Naive thymus-derived CD4-positive, alpha-beta T cell (primary cell): ENCODE data around the gene BMP10. TPM values are rescaled to one million over a fixed set of nuclear protein-coding genes. Genes with fewer than 3 reads are reported as not detected.

Source experiments
- ATAC-seq: fragments of 150-1000 bp; cut with Tn5 transposase; 2 replicates; pipeline ENCODE4 v1.10.0; 2021; ENCODE audit warnings: mild to moderate bottlenecking, moderate library complexity
- CTCF ChIA-PET: fragments of 350-600 bp; sonication (Branson Sonifier 250); formaldehyde crosslinking; loops from one replicate; lab custom pipeline; 2021; ENCODE audit warnings: antibody characterized with exemption; lab: Charles Lee
- POLR2A ChIA-PET: fragments of 350-600 bp; sonication (Branson Sonifier 250); formaldehyde crosslinking; loops from one replicate; lab custom pipeline; 2021; ENCODE audit warnings: antibody characterized with exemption, inconsistent platforms; lab: Charles Lee
- DNase-seq, 9 donors: peaks; one replicate each; pipeline versions ENCODE4 v3.0.0 to v3.0.0-alpha.2; 2020 to 2022; ENCODE audit warnings: mixed read lengths in 1 of 9
- H3K27ac ChIP-seq: one replicate; pipeline ENCODE4 v1.7.0; 2013; ENCODE audit warnings: mild to moderate bottlenecking, low read depth, low read length, moderate library complexity
- H3K27me3 ChIP-seq, 2 donors: one replicate each; pipeline ENCODE4 v1.7.0; 2013; ENCODE audit warnings: low read length in 2 of 2, mild to moderate bottlenecking in 2 of 2, moderate library complexity in 2 of 2; ENCODE audit not compliant: control insufficient read depth in 2 of 2, insufficient read depth in 2 of 2
- H3K36me3 ChIP-seq, 3 experiments: 1 replicate in 2 of 3; 2 replicates in 1 of 3; pipeline ENCODE4 v1.7.0; 2013; ENCODE audit warnings: low read length in 3 of 3, mild to moderate bottlenecking in 3 of 3, moderate library complexity in 1 of 3; ENCODE audit not compliant: insufficient read depth in 3 of 3, control insufficient read depth in 2 of 3
- H3K4me1 ChIP-seq, 2 donors: one replicate each; pipeline ENCODE4 v1.7.0; 2013; ENCODE audit warnings: low read length in 2 of 2, mild to moderate bottlenecking in 2 of 2, moderate library complexity in 1 of 2; ENCODE audit not compliant: control insufficient read depth in 2 of 2, insufficient read depth in 2 of 2
- H3K4me3 ChIP-seq: 2 replicates; pipeline ENCODE4 v1.7.0; 2013; ENCODE audit warnings: mild to moderate bottlenecking, low read length
- H3K9me3 ChIP-seq, 3 experiments: 1 replicate in 2 of 3; 2 replicates in 1 of 3; pipeline ENCODE4 v1.7.0; 2013; ENCODE audit warnings: low read length in 3 of 3; ENCODE audit not compliant: control insufficient read depth in 2 of 3
- H3K27ac Mint-ChIP-seq, 9 donors: one replicate each; pipeline ENCODE4 v1.8.0; 2020 to 2022; ENCODE audit warnings: mixed read lengths in 9 of 9, mild to moderate bottlenecking in 8 of 9, moderate library complexity in 5 of 9, inconsistent platforms in 2 of 9
- H3K27me3 Mint-ChIP-seq, 5 donors: one replicate each; pipeline ENCODE4 v1.8.0; 2021 to 2022; ENCODE audit warnings: mixed read lengths in 5 of 5, mild to moderate bottlenecking in 1 of 5
- H3K36me3 Mint-ChIP-seq, 5 donors: one replicate each; pipeline ENCODE4 v1.8.0; 2020 to 2022; ENCODE audit warnings: mixed read lengths in 5 of 5, mild to moderate bottlenecking in 3 of 5, inconsistent platforms in 1 of 5
- H3K4me1 Mint-ChIP-seq, 7 donors: one replicate each; pipeline ENCODE4 v1.8.0; 2020 to 2022; ENCODE audit warnings: mixed read lengths in 7 of 7, mild to moderate bottlenecking in 3 of 7, inconsistent platforms in 1 of 7
- H3K4me3 Mint-ChIP-seq, 10 donors: one replicate each; pipeline ENCODE4 v1.8.0; 2020 to 2022; ENCODE audit warnings: mild to moderate bottlenecking in 10 of 10, mixed read lengths in 10 of 10, moderate library complexity in 6 of 10, inconsistent platforms in 2 of 10
- H3K9me3 Mint-ChIP-seq, 11 donors: one replicate each; pipeline ENCODE4 v1.8.0; 2020 to 2022; ENCODE audit warnings: mixed read lengths in 11 of 11, mild to moderate bottlenecking in 4 of 11, inconsistent platforms in 1 of 11, moderate library complexity in 1 of 11
- intact Hi-C, 2 donors: fragments of 100-400 bp; cut with micrococcal nuclease; formaldehyde crosslinking; loops; one replicate each; pipeline ENCODE4 v1.15.1; 2023
- polyA plus RNA-seq, 2 donors: library from polyadenylated mRNA; unstranded; fragments of 300-500 nt; fragmentation: Illumina TruSeq; gene quantifications; one replicate each; pipeline ENCODE4 v1.2.3, GENCODE V29; 2021
- total RNA-seq, 6 experiments: library from RNA in 5 of 6; stranded (reverse) in 5 of 6; gene quantifications; 1 replicate in 5 of 6; 2 replicates in 1 of 6; pipeline ENCODE4 v1.2.3 and lab custom pipeline; 2021 to 2026

Gene BMP10
- total and polyA plus RNA-seq, 7 experiments from 2014 or later = not detected

DNA sequence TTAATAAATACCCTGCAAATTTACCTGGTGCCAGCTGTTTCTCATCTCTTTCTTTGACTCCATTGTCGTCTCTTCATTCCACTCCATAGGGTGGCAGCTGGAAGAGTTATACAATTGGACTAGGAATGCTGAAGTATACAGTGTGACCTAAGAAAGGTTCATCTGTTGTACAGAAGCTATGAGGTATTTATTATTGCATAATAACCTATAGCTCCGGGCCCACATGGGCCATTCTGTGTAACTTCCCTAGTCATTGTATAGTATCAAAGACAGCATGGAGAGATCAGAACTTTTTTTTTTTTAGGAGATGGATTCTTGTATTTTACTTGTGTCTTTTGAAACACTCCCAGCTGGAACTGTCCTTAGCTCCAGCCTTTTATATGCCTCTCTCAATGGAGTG lies 26.2 kb downstream of the BMP10 start:
- Histone ChIP-seq H3K36me3 (no peaks in the 10 kb centered on the region), H3K27me3 (no peaks in the 10 kb centered on the region), H3K4me1 (no peaks in the 10 kb centered on the region), H3K27ac (no peak overlapping the region), H3K4me3 (no peak overlapping the region), H3K9me3 (no peaks in the 10 kb centered on the region)
- peaks cover 0 to 2% (median 0%) of the 10 kb centered on the region in 7 donors for H3K4me1 Mint-ChIP-seq
- DNase-seq (no peak), ATAC-seq (no peak)
- no peaks in the 10 kb centered on the region for H3K9me3 Mint-ChIP-seq
- H3K36me3 Mint-ChIP-seq = peaks cover 0 to 6% (median 0%) of the 10 kb centered on the region in 5 donors
- no peak overlapping the region for H3K4me3 Mint-ChIP-seq
- no peak overlapping the region for H3K27ac Mint-ChIP-seq
- ChIA-PET CTCF (interaction anchor here (0.6 to 1.9 kb wide), 4 partner anchors 9 to 136 kb away, joined by 3 to 9 read pairs (median 8); no protein-coding TSS in a partner anchor), POLR2A (interaction anchor here (0.7 to 0.8 kb wide), 2 partner anchors 8 to 93 kb away, joined by 3 read pairs; no protein-coding TSS in a partner anchor)
- peaks cover 4 to 47% (median 8%) of the 10 kb centered on the region in 5 donors for H3K27me3 Mint-ChIP-seq
- intact Hi-C loops = no loop called here

DNA sequence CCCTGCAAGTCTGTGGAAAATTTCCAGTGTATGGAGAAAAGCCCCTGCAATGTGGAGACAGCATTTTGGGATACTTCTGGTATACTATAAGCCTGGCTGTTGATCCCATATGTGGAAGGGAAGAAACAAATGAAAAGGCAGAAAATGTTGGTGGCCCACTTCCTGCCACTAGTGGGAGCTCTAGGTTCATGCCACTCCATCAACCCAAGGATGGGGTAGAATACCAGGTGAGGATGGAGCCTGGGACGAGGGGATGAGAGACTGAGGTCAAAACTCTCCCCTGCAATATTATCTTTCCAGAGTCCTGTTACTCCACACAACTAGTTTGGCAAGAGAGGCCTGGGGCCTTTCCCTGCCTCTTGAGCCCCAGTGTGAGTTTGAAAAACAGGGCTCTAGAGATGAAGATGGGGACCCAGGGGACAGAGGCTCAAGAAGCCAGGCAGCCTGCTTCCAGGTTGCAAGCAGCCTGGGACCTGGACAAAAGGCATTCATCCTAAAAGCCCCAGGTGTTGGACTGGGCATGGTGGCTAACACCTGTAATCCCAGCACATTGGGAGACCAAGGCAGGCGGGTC lies 31.9 kb downstream of the BMP10 start:
- DNase-seq (no peak), ATAC-seq (no peak)
- Histone ChIP-seq H3K36me3 (no peaks in the 10 kb centered on the region), H3K27me3 (no peaks in the 10 kb centered on the region), H3K4me3 (no peak overlapping the region), H3K27ac (no peak overlapping the region), H3K4me1 (peaks cover 0 to 6% of the 10 kb centered on the region in 2 donors), H3K9me3 (peaks cover 0 to 4% (median 4%) of the 10 kb centered on the region in 3 experiments)
- H3K9me3 Mint-ChIP-seq = peaks cover 0 to 3% (median 0%) of the 10 kb centered on the region in 11 donors
- H3K27me3 Mint-ChIP-seq = peaks cover 0 to 11% (median 0%) of the 10 kb centered on the region in 5 donors
- intact Hi-C loops = loop anchor here (1.0 kb wide), 3 partner anchors 70 to 86 kb away; no protein-coding TSS in a partner anchor
- peak overlapping the region in 1 of 9 donors; percentile 82 for H3K27ac Mint-ChIP-seq
- peaks cover 7 to 34% (median 32%) of the 10 kb centered on the region in 7 donors for H3K4me1 Mint-ChIP-seq
- ChIA-PET POLR2A (interaction anchor here (0.7 to 1.4 kb wide), 3 partner anchors 10 to 130 kb away, joined by 3 to 4 read pairs (median 3); no protein-coding TSS in a partner anchor), CTCF (interaction anchor here (0.7 to 7.6 kb wide), 15 partner anchors 9 to 371 kb away, joined by 3 to 87 read pairs (median 5); no protein-coding TSS in a partner anchor)
- peaks cover 0 to 8% (median 0%) of the 10 kb centered on the region in 5 donors for H3K36me3 Mint-ChIP-seq
- no peak overlapping the region for H3K4me3 Mint-ChIP-seq

DNA sequence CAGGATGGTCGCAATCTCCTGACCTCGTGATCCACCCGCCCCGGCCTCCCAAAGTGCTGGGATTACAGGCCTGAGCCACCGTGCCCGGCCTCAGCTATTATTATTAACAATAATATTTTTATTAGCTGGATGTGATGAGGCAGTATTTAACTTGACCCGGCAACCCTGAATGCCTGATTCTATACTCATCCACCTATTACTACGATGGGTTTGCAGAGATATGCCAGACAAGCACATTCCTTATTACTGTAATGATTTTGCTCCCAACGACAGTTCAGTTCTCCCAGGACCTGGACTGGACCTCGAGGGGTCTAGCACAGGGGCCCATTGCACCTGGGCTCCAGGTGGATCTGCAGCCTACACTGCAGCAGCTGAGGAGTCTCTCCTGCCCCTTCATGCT lies 32.6 kb downstream of the BMP10 start:
- no peaks in the 10 kb centered on the region for H3K36me3 ChIP-seq
- no peaks in the 10 kb centered on the region for H3K27me3 ChIP-seq
- ChIA-PET POLR2A (interaction anchor here (0.7 to 1.4 kb wide), 4 partner anchors 9 to 130 kb away, joined by 3 to 4 read pairs (median 3); no protein-coding TSS in a partner anchor), CTCF (interaction anchor here (0.7 to 7.6 kb wide), 16 partner anchors 9 to 370 kb away, joined by 3 to 87 read pairs (median 4); no protein-coding TSS in a partner anchor)
- H3K4me3 ChIP-seq = no peak overlapping the region
- intact Hi-C loops = loop anchor here (1.0 kb wide), 3 partner anchors 71 to 87 kb away; no protein-coding TSS in a partner anchor
- Mint-ChIP-seq H3K9me3 (peaks cover 0 to 3% (median 0%) of the 10 kb centered on the region in 11 donors), H3K27ac (no peak overlapping the region), H3K36me3 (peaks cover 0 to 8% (median 0%) of the 10 kb centered on the region in 5 donors), H3K27me3 (peaks cover 0 to 6% (median 0%) of the 10 kb centered on the region in 5 donors), H3K4me3 (no peak overlapping the region), H3K4me1 (peaks cover 10 to 37% (median 32%) of the 10 kb centered on the region in 7 donors)
- ATAC-seq = no peak
- H3K9me3 ChIP-seq = peaks cover 0 to 4% (median 4%) of the 10 kb centered on the region in 3 experiments
- H3K4me1 ChIP-seq = peaks cover 0 to 6% of the 10 kb centered on the region in 2 donors
- no peak for DNase-seq
- no peak overlapping the region for H3K27ac ChIP-seq

DNA sequence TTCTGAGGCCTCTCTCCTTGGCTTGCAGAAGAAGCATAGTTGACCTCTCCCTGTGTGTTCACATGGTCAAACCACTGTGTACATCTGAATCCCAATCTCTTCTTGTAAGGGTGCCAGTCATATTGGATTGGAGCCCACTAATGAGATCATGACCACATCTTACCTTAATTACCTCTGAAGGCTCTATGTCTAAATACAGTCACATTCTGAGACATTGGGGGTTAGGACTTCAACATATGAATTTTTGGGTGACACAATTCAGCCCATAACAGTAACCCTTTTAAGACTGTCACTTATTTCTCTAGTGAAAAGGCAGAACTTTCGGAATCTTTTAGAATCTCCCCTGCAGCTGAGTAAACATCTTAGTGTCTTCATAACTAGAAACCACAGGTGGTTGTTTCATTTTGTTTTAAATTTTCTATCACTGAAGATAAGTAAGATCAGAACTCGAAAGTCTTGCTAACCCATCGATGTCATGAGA lies 33.3 kb downstream of the BMP10 start:
- ChIA-PET CTCF (interaction anchor here (1.1 to 7.6 kb wide), 10 partner anchors 13 to 129 kb away, joined by 3 to 87 read pairs (median 6); no protein-coding TSS in a partner anchor), POLR2A (interaction anchor here (0.6 to 1.4 kb wide), 4 partner anchors 8 to 100 kb away, joined by 3 to 4 read pairs (median 3); no protein-coding TSS in a partner anchor)
- Histone ChIP-seq H3K4me1 (peaks cover 0 to 7% of the 10 kb centered on the region in 2 donors), H3K27ac (no peak overlapping the region), H3K27me3 (no peaks in the 10 kb centered on the region), H3K4me3 (no peak overlapping the region), H3K9me3 (peaks cover 0 to 4% (median 4%) of the 10 kb centered on the region in 3 experiments), H3K36me3 (no peaks in the 10 kb centered on the region)
- intact Hi-C loops = loop anchor here (1.0 to 2.0 kb wide), 8 partner anchors 9 to 375 kb away; no protein-coding TSS in a partner anchor
- Mint-ChIP-seq H3K4me1 (peaks cover 10 to 45% (median 37%) of the 10 kb centered on the region in 7 donors), H3K36me3 (peaks cover 0 to 6% (median 0%) of the 10 kb centered on the region in 5 donors), H3K27me3 (no peaks in the 10 kb centered on the region), H3K4me3 (peak overlapping the region in 1 of 10 donors; percentile 4), H3K27ac (peak overlapping the region in 2 of 9 donors; percentile 27 to 75), H3K9me3 (peaks cover 0 to 3% (median 0%) of the 10 kb centered on the region in 11 donors)
- DNase-seq = no peak
- ATAC-seq = no peak

DNA sequence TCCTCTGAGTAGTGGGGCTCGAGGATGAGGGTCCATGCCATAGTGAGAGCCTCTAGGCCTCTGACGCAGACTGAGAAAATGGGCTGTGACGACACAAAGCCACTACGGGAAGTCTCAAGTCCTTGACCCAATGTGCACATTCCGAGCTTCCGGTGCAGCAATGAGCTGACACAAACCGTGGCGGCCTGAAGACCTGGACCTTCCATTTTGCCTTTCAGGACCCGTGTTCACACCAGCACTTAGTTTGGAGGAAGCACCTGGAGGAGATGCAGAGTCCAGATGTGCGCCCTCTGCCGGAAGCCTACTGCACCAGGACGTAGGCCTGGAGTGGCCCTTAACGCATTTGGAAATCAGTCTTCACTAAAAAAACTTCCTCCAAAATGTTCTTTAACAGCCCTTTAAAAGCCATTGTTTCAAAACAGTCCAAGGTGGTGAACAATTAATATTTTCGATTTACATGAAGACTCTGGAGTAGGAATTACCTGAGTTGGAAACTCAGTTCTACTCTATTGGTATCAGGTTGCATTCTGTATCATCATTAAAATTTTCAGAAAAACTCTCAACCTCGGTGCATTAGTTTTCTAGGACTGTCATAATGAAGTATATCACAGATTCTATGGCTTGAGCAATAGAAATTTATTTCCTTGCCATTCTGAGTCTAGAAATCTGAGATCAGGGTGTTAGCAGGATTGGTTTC lies 33.9 kb downstream of the BMP10 start:
- peak; percentile 77 for ATAC-seq
- CTCF ChIA-PET = interaction anchor here (0.7 to 7.6 kb wide), 21 partner anchors 8 to 448 kb away, joined by 3 to 87 read pairs (median 4); partner anchors contain the start of gene ARHGAP25
- no peak overlapping the region for H3K4me3 Mint-ChIP-seq

More for the DNA sequence above, 33.9 kb downstream of the BMP10 start:
- Histone ChIP-seq H3K9me3 (peaks cover 0 to 4% (median 4%) of the 10 kb centered on the region in 3 experiments), H3K36me3 (no peaks in the 10 kb centered on the region), H3K4me3 (no peak overlapping the region), H3K27me3 (no peaks in the 10 kb centered on the region), H3K4me1 (peaks cover 0 to 13% of the 10 kb centered on the region in 2 donors), H3K27ac (no peak overlapping the region)
- POLR2A ChIA-PET = interaction anchor here (0.6 to 2.8 kb wide), 7 partner anchors 17 to 94 kb away, joined by 3 to 16 read pairs (median 3); no protein-coding TSS in a partner anchor
- H3K27me3 Mint-ChIP-seq = no peaks in the 10 kb centered on the region
- intact Hi-C loops = loop anchor here (1.0 to 2.0 kb wide), 8 partner anchors 8 to 374 kb away; no protein-coding TSS in a partner anchor
- H3K4me1 Mint-ChIP-seq = peaks cover 15 to 51% (median 43%) of the 10 kb centered on the region in 7 donors
- H3K27ac Mint-ChIP-seq = peak overlapping the region in 2 of 9 donors; percentile 15 to 75
- peaks cover 0 to 6% (median 0%) of the 10 kb centered on the region in 5 donors for H3K36me3 Mint-ChIP-seq
- H3K9me3 Mint-ChIP-seq = peaks cover 0 to 3% (median 0%) of the 10 kb centered on the region in 11 donors
- peak; percentile 25 to 67 (median 57) for DNase-seq
